Motor neuron (in vitro differentiated cells): ENCODE data around the gene CDK8. TPM values are rescaled to one million over a fixed set of nuclear protein-coding genes. Genes with fewer than 3 reads are reported as not detected.

ENCODE experiments used
- ATAC-seq, 8 experiments: fragments of 200-7000 bp; cut with Tn5 transposase; replicated peaks in 6 of 8; 2 replicates each; pipeline ENCODE4 v1.8.0; 2021; ENCODE audit warnings: mild to moderate bottlenecking in 8 of 8, moderate library complexity in 8 of 8
- H3K27ac ChIP-seq, 2 donors: fragments of 250-450 bp; sonication (Bioruptor Pico); 2 replicates each; pipeline ENCODE4 v1.9.0; 2021; ENCODE audit warnings: antibody characterized with exemption in 2 of 2, mild to moderate bottlenecking in 2 of 2, moderate library complexity in 1 of 2
- H3K4me1 ChIP-seq, 2 donors: fragments of 250-450 bp; sonication (Bioruptor Pico); replicated peaks in 1 of 2; 2 replicates each; pipeline ENCODE4 v1.6.1; 2021; ENCODE audit warnings: antibody characterized with exemption in 2 of 2, mild to moderate bottlenecking in 2 of 2, moderate library complexity in 1 of 2
- H3K4me3 ChIP-seq, 5 donors: fragments of 250-450 bp; sonication (Bioruptor Pico); 2 replicates each; pipeline ENCODE4 v1.9.0; 2021; ENCODE audit warnings: antibody characterized with exemption in 5 of 5, mild to moderate bottlenecking in 5 of 5, moderate library complexity in 4 of 5
- WGBS, 10 experiments: fragments of 450-650 bp; shearing (Covaris generic); methylation state at CpG; one replicate each; pipeline ENCODE4 v1.0.0; 2022; 5-methylcytosine and 5-hydroxymethylcytosine counted together
- in situ Hi-C, 9 experiments: fragments of 400-800 bp; cut with MboI; loops; one replicate each; pipeline ENCODE4 v1.15.0; 2021; ENCODE audit warnings: low sequenced_read_pairs in 9 of 9, low pct_unique_long_range_greater_than_20kb in 2 of 9; ENCODE audit not compliant: unreplicated experiment in 9 of 9
- total RNA-seq, 8 experiments: library from RNA; unstranded; fragments of 300-600 nt; gene quantifications; 2 replicates each; pipeline versions ENCODE4 v1.2.3 to v1.2.4, GENCODE V29; 2022

Gene CDK8
- total RNA-seq, 8 experiments from 2014 or later = 14.0 to 35.0 (median 28.1) TPM

DNA sequence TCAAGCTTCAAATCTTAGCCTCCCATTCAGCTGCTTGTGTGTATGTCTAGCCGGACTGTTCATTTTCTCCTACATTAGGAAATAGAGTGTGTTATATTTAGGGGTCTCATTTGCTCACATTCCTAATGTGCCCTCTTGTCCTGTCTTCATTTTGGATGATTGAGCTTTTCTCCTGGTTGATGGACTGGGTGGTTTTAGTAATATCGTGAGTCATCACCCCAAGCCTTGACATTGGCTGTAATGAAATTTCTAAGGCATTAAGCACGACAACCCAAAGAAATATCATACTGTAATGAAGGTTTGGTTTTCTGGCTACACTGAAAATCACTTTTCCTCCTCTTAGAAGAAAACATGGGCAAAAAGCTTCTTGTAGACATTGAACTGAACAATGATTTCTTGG is 192.8 kb downstream of the CDK8 start:
- no peak for ATAC-seq
- in situ Hi-C loops = no loop called here
- no peaks in the 10 kb centered on the region for H3K4me1 ChIP-seq
- H3K27ac ChIP-seq = no peak overlapping the region
- WGBS, 10 experiments = 58 to 86% (median 77%) methylated on average over 2 to 3 of the region's 3 CpGs; no CpG with 5 or more reads in 1 of the 10 experiments
- H3K4me3 ChIP-seq = no peak overlapping the region

- WGBS, 10 experiments = 14 to 86% (median 71%) methylated on average over 1 of the region's 2 CpGs; no CpG with 5 or more reads in 7 of the 10 experiments
- in situ Hi-C loops = no loop called here
- H3K27ac ChIP-seq = no peak overlapping the region
- no peaks in the 10 kb centered on the region for H3K4me1 ChIP-seq
- ATAC-seq = peak in 2 of 8 experiments; percentile 94 to 97
- H3K4me3 ChIP-seq = no peak overlapping the region
Measured at GRCh38 chr13:26448032-26448431, 194.1 kb downstream of the CDK8 start.

GRCh38 chr13:26449063-26449848 is 195.3 kb downstream of the CDK8 start:
- no peak for ATAC-seq
- Histone ChIP-seq H3K4me3 (no peak overlapping the region), H3K27ac (no peak overlapping the region), H3K4me1 (no peaks in the 10 kb centered on the region)
- in situ Hi-C loops = no loop called here
- 20 to 80% methylated on average over 1 of the region's 2 CpGs; no CpG with 5 or more reads in 8 of the 10 experiments for WGBS, 10 experiments

Other genes starting within 250 kb of the CDK8 start
- gene SHISA2, start 202.1 kb upstream of the CDK8 start, total RNA-seq = 1 to 10 TPM in 4 of 8 experiments, under 1 TPM in 2, not detected in 2; 0.10 to 4.8 (median 1.4) TPM
- 10 to 100 TPM; 14.6 to 54.8 (median 25.6) TPM for gene RNF6, start 31.8 kb upstream of the CDK8 start, total RNA-seq